ENCODE data around the gene ITGA2.

- TF ChIP-seq EZH2 (IDR thresholded peaks at IDR 0.05) (no peak), POLR2AphosphoS5 (IDR thresholded peaks at IDR 0.05; ENCODE audit: borderline replicate concordance, low read depth, low read length) (no peak), FOXP2 (optimal IDR thresholded peaks at IDR 0.05; ENCODE audit: control extremely low read depth, extremely low read length, insufficient read depth) (no peak)
These were observed 59.1 kb downstream of the ITGA2 start for GRCh38 chr5:53048248-53048647.

Measured in SK-N-MC (cell line).